Activated T-cell treated with anti-CD3 and anti-CD28 coated beads for 24 hours (primary cell): ENCODE measurements around the gene CDKN2B-AS1.

Source experiments
- DNase-seq: peaks from one replicate; pipeline ENCODE4 v3.0.0-alpha.2; 2020; ENCODE audit warnings: low read depth

The CDKN2B-AS1 gene

DNA sequence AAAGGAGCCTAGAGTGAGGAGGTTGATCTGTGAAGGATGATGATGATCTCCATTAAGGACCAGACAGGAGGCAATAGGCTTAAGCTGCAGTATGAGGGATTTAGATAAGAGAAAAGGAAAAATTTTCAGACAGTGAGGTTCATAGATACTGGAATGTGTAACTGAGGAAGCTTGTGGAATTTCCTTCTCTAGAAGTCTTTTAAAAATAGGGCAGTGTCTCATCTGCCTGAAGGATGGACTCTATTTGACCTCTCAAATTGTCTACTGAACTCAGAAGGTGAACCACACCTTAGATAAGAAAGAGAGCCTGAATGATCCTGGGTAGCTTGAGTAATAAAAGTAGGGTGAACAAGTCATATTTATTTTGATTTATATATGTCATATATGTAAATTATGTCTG, 162.7 kb downstream of the CDKN2B-AS1 start:
- no peak for DNase-seq

DNA sequence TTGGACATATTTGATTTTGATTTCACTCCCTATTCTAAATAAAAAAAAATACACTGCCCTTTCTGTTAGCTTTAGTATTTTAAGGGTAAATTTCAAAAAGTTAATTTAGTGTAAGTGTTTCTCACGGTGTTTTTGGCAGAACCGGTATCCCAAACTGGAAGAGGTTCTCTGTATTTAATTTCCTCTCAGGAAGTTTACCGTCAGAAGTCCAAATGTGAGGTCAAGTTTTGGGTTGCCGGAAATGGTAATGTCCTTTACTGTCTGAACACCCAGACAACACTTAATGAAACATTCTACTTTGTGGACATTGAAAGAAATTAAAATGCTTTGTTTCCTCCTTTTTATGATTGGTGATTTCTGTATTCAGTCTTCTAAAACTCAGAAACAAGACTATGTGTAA, 163.2 kb downstream of the CDKN2B-AS1 start:
- DNase-seq: no peak

DNA sequence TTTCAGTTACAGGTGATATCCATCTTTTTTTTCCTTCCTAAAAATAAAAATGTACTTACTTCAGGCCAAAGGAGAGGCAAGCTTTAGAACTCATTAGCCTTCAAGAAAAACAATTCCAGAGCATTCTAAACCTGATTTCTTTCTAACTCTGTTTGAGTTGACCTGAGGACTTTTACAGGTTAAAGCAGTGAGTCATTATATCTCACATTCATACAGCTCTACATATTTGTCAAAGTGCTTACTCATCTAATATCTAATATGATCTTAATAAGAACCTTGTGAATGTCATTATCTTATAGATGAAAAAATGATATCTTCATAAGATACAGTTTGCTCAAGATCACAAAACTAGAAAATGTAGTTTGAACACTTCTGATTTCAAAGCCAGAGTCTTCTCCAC, 163.7 kb downstream of the CDKN2B-AS1 start:
- no peak for DNase-seq

DNA sequence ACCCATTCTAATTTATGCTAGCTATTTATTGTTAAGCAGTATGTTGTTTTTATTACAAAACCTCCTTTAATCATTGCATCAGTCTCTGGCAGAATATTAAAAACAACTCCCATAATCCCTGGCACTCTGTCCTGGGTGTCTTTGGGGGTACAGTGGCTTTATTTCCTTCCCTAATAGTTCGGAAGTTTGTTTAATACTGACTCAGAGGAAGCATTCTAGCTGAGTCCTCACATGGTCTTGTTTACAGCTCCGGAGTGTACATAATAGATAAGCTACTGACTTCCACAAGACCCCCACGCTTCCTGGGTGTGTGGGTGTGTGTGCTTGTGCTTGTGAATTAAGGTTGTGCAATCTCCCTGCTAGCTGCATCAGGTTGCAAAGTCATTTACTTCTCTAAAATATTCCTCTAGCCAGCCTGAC, 164.3 kb downstream of the CDKN2B-AS1 start:
- DNase-seq: no peak

DNA sequence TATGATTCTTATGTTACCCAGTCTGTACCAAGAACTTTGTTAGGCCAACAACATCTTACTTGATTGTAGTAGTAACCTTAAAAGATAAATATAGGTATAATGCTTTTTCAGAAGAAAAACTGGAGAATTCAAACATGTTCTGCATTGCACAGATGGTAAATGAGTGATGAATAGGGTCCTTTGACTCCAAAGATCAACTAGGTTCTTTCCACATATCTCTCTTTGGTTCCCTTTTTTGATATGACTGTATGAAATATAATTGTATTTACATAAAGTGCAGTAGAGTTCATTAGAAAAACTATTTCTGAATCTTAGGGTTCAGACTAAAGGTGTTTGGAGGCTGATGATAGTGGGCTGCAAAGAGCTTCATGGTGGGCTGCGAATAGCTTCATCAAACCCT, 165.0 kb downstream of the CDKN2B-AS1 start:
- DNase-seq: no peak

DNA sequence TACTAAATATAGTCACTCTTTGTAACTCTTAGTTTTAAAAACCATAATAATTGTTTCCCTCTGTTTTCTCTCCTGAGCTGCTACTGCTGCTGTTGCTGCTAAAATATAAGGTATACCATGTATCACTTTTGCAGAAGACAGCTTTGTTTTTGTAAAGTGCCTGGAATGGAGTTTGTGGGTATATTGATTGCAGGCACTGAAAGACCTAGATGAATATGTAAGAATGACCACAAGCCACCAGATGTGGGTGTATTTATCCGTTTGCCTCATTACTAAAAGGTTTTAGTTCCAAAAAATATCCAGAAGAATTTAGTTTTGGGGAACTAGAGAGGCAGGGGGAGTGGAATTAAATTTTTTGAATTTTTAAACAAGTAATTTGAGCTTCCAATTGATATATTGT, 165.6 kb downstream of the CDKN2B-AS1 start:
- no peak for DNase-seq

DNA sequence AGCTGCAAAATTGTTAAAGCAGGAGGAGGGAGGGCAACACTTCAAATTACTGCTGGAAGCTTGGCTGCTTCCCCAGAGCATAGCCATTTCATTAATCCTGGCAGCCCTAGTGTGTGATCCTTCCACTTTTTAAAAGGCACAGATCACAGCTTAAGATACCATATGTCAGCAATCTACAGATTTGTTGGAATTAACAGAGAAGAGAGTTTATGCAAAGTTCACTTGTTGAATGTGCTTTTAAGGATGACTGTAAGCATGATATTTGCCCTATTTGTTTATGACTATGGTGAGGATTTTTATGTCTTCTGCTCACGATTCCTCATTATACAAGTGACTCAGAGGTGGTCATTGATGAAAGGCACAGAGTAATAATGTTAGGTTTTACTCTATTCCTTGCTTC, 170.6 kb downstream of the CDKN2B-AS1 start:
- no peak for DNase-seq

DNA sequence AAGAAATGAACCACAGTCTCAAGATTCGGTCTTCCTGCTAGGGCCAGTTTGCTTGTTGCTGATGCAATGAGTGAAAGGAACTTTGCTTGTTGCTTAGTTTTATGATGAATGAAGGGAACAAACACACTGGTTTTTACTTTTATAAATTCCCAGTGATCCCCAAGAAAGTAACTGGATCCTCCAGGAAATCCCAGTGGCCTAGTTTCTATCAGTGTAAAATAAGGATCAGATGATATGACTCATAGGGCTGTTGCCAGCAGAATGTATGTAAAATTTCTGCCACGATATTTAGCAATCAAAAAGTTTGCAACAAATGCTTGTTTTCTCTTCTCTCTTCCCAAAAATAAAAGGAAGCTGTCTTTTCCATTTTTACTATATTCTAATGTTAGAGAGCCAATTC, 174.7 kb downstream of the CDKN2B-AS1 start:
- DNase-seq: no peak

DNA sequence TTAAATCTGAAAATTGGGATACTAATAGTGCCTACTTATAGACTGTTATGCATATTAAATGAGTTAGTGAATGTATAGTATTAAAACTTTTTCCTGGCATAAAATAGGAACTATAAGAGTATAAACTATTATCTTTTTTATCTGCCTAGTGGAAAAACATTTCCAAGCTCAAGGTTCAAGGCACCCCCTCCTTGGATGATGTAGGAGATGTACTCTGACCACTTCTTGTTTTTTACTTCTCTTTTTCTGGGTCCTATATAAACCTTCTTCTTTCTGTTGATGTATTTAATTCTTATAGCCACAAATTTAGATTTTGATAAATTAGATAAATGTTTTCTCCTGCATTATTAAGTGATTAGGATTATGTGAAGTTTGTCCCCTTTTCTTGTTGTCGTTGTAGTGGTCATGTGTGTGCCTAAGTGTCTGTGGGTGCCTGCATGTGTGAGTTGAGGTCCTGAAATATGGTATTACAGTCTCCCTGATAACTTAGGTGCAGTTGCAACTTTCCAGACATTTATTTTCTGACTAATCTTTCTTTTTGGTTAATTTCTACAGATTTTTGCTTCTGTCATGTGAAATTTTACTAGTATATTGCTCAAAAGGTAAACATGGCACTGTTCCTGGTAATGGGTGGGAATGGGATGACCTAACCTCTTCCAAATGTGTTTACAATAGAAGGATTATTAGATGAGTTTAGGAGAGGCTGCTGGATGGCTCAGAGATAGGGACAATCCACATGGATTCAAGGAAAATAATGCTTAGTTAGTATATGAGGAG, 175.3 kb downstream of the CDKN2B-AS1 start:
- DNase-seq: no peak
